DMS153 (cell line): ENCODE measurements around the gene ADK.
"Not testable (repeated sequence)": the region's sequence is repeated elsewhere in the genome, so short reads cannot be mapped to it uniquely, and the experiment has no call there.

ENCODE experiments used
- DNase-seq: peaks from one replicate; lab custom pipeline; 2025; lab: John Stamatoyannopoulos, UW

ADK gene

GRCh38 chr10:74548676-74549075 lies 397.7 kb downstream of the ADK start:
- no peak for DNase-seq

- DNase-seq: no peak
These were observed 405.2 kb downstream of the ADK start for GRCh38 chr10:74556072-74556705.

- DNase-seq: no peak
These were observed 406.1 kb downstream of the ADK start for GRCh38 chr10:74557098-74557497.

GRCh38 chr10:74558403-74558802 lies 407.4 kb downstream of the ADK start:
- DNase-seq: no peak

- DNase-seq: no peak
These were observed 407.9 kb downstream of the ADK start for GRCh38 chr10:74558897-74559296.

- DNase-seq: not testable (repeated sequence)
These were observed 417.9 kb downstream of the ADK start for GRCh38 chr10:74568896-74569295.

- DNase-seq: not testable (repeated sequence)
These were observed 422.5 kb downstream of the ADK start for GRCh38 chr10:74573497-74573896.

- DNase-seq: no peak
These were observed 424.2 kb downstream of the ADK start for GRCh38 chr10:74575191-74575720.

- DNase-seq: no peak
These were observed 424.9 kb downstream of the ADK start for GRCh38 chr10:74575912-74576311.

GRCh38 chr10:74576586-74576985 lies 425.6 kb downstream of the ADK start:
- DNase-seq: no peak

- not testable (repeated sequence) for DNase-seq
These were observed 429.4 kb downstream of the ADK start for GRCh38 chr10:74580438-74580837.

- no peak for DNase-seq
These were observed 431.5 kb downstream of the ADK start for GRCh38 chr10:74582566-74582965.

GRCh38 chr10:74585231-74586087 lies 434.4 kb downstream of the ADK start:
- DNase-seq: peak; percentile 88

- no peak for DNase-seq
These were observed 435.1 kb downstream of the ADK start for GRCh38 chr10:74586088-74586585.

GRCh38 chr10:74587109-74587854 lies 436.3 kb downstream of the ADK start:
- DNase-seq: no peak

GRCh38 chr10:74589226-74589673 lies 438.2 kb downstream of the ADK start:
- peak; percentile 99 for DNase-seq

- no peak for DNase-seq
These were observed 438.8 kb downstream of the ADK start for GRCh38 chr10:74589851-74590250.

GRCh38 chr10:74593470-74593869 lies 442.4 kb downstream of the ADK start:
- DNase-seq: peak; percentile 42

- DNase-seq: no peak
These were observed 445.7 kb downstream of the ADK start for GRCh38 chr10:74596713-74597112.

- DNase-seq: no peak
These were observed 448.0 kb downstream of the ADK start for GRCh38 chr10:74598891-74599566.

- DNase-seq: no peak
These were observed 448.7 kb downstream of the ADK start for GRCh38 chr10:74599672-74600071.

GRCh38 chr10:74600170-74600569 lies 449.1 kb downstream of the ADK start:
- no peak for DNase-seq
